Adipocyte (in vitro differentiated cells): ENCODE measurements around the gene NDUFB8.
"Not testable (repeated sequence)": the region's sequence is repeated elsewhere in the genome, so short reads cannot be mapped to it uniquely, and the experiment has no call there.

ENCODE experiments used
- DNase-seq: peaks from one replicate; pipeline ENCODE4 v3.0.0-alpha.2; 2015; ENCODE audit warnings: low read depth
- H3K27me3 ChIP-seq: replicated peaks from 2 replicates; pipeline ENCODE4 v1.7.0; 2013; ENCODE audit warnings: mild to moderate bottlenecking, low read length, moderate library complexity; ENCODE audit not compliant: control insufficient read depth, insufficient read depth
- H3K36me3 ChIP-seq: 2 replicates; pipeline ENCODE4 v1.7.0; 2013; ENCODE audit warnings: low read length, mild to moderate bottlenecking, moderate library complexity; ENCODE audit not compliant: control insufficient read depth, insufficient read depth, severe bottlenecking
- H3K4me1 ChIP-seq: 2 replicates; pipeline ENCODE4 v1.7.0; 2013; ENCODE audit warnings: mild to moderate bottlenecking, low read length, moderate library complexity; ENCODE audit not compliant: control insufficient read depth, insufficient read depth
- H3K4me3 ChIP-seq: 2 replicates; pipeline ENCODE4 v1.7.0; 2013; ENCODE audit warnings: mild to moderate bottlenecking, low read length, moderate library complexity
- H3K9ac ChIP-seq: 2 replicates; pipeline ENCODE4 v1.7.0; 2013; ENCODE audit warnings: mild to moderate bottlenecking, low read length, moderate library complexity
- H3K9me3 ChIP-seq: 2 replicates; pipeline ENCODE4 v1.7.0; 2013; ENCODE audit warnings: mild to moderate bottlenecking, low read length, moderate library complexity; ENCODE audit not compliant: control insufficient read depth

Gene NDUFB8

GRCh38 chr10:100529475-100530298 is at the start of gene NDUFB8:
TSS of gene NDUFB8 (minus strand) at chr10:100529871. CDS start at chr10:100529851, 20 bp downstream.
- Histone ChIP-seq H3K27me3 (no peaks in the 10 kb centered on the region), H3K9me3 (no peaks in the 10 kb centered on the region), H3K4me1 (peaks cover 8% of the 10 kb centered on the region), H3K36me3 (peaks cover 24% of the 10 kb centered on the region), H3K9ac (peak within 1 kb of the TSS; percentile 97), H3K4me3 (peak within 1 kb of the TSS; percentile 98)
- peak; percentile 95 for DNase-seq

- Histone ChIP-seq H3K9me3 (peaks cover 1% of the 10 kb centered on the region), H3K9ac (no peak overlapping the region), H3K4me3 (no peak overlapping the region), H3K27me3 (peaks cover 59% of the 10 kb centered on the region), H3K36me3 (no peaks in the 10 kb centered on the region), H3K4me1 (no peaks in the 10 kb centered on the region)
- DNase-seq = no peak
These were observed 46.6 kb upstream of the NDUFB8 start for GRCh38 chr10:100576282-100576635.

GRCh38 chr10:100575585-100576281 is 46.1 kb upstream of the NDUFB8 start:
- no peak overlapping the region for H3K4me3 ChIP-seq
- DNase-seq = no peak
- H3K9ac ChIP-seq = no peak overlapping the region
- H3K36me3 ChIP-seq = no peaks in the 10 kb centered on the region
- no peaks in the 10 kb centered on the region for H3K4me1 ChIP-seq
- H3K27me3 ChIP-seq = peaks cover 60% of the 10 kb centered on the region
- no peaks in the 10 kb centered on the region for H3K9me3 ChIP-seq

- H3K9me3 ChIP-seq, H3K4me3 ChIP-seq, H3K36me3 ChIP-seq, H3K4me1 ChIP-seq, H3K9ac ChIP-seq, DNase-seq: not testable (repeated sequence)
- peaks cover 60% of the 10 kb centered on the region for H3K27me3 ChIP-seq
These were observed 45.5 kb upstream of the NDUFB8 start for GRCh38 chr10:100575146-100575545.

- no peak for DNase-seq
- peaks cover 59% of the 10 kb centered on the region for H3K27me3 ChIP-seq
- H3K4me1 ChIP-seq = no peaks in the 10 kb centered on the region
These were observed 41.6 kb upstream of the NDUFB8 start for GRCh38 chr10:100571084-100571856.

GRCh38 chr10:100570506-100570905 is 40.8 kb upstream of the NDUFB8 start:
- H3K4me3 ChIP-seq = no peak overlapping the region
- H3K4me1 ChIP-seq = no peaks in the 10 kb centered on the region
- H3K36me3 ChIP-seq = no peaks in the 10 kb centered on the region
- no peak for DNase-seq
- peaks cover 67% of the 10 kb centered on the region for H3K27me3 ChIP-seq
- no peak overlapping the region for H3K9ac ChIP-seq
- H3K9me3 ChIP-seq = no peaks in the 10 kb centered on the region

More at GRCh38 chr10:100571084-100571856, 41.6 kb upstream of the NDUFB8 start:
- no peak overlapping the region for H3K9ac ChIP-seq
- no peak overlapping the region for H3K4me3 ChIP-seq
- H3K9me3 ChIP-seq = no peaks in the 10 kb centered on the region
- no peaks in the 10 kb centered on the region for H3K36me3 ChIP-seq

- no peak overlapping the region for H3K9ac ChIP-seq
- H3K4me1 ChIP-seq = no peaks in the 10 kb centered on the region
- H3K4me3 ChIP-seq = no peak overlapping the region
- H3K36me3 ChIP-seq = no peaks in the 10 kb centered on the region
- H3K9me3 ChIP-seq = no peaks in the 10 kb centered on the region
- peaks cover 72% of the 10 kb centered on the region for H3K27me3 ChIP-seq
- DNase-seq = no peak
These were observed 40.2 kb upstream of the NDUFB8 start for GRCh38 chr10:100569687-100570481.

- Histone ChIP-seq H3K27me3 (peaks cover 68% of the 10 kb centered on the region), H3K9me3 (no peaks in the 10 kb centered on the region), H3K4me1 (no peaks in the 10 kb centered on the region), H3K4me3 (no peak overlapping the region), H3K9ac (no peak overlapping the region), H3K36me3 (no peaks in the 10 kb centered on the region)
- DNase-seq = no peak
These were observed 39.2 kb upstream of the NDUFB8 start for GRCh38 chr10:100568912-100569311.

- H3K9me3 ChIP-seq = no peaks in the 10 kb centered on the region
- H3K9ac ChIP-seq = no peak overlapping the region
- no peak overlapping the region for H3K4me3 ChIP-seq
- H3K36me3 ChIP-seq = no peaks in the 10 kb centered on the region
- peaks cover 69% of the 10 kb centered on the region for H3K27me3 ChIP-seq
- no peaks in the 10 kb centered on the region for H3K4me1 ChIP-seq
- no peak for DNase-seq
These were observed 38.2 kb upstream of the NDUFB8 start for GRCh38 chr10:100567826-100568225.

GRCh38 chr10:100567249-100567648 is 37.6 kb upstream of the NDUFB8 start:
- H3K36me3 ChIP-seq = no peaks in the 10 kb centered on the region
- no peak for DNase-seq
- H3K4me3 ChIP-seq = no peak overlapping the region
- H3K4me1 ChIP-seq = no peaks in the 10 kb centered on the region
- no peak overlapping the region for H3K9ac ChIP-seq
- no peaks in the 10 kb centered on the region for H3K9me3 ChIP-seq
- H3K27me3 ChIP-seq = peaks cover 69% of the 10 kb centered on the region
